HCT116 (cell line): ENCODE measurements around the gene RASL12. TPM values are rescaled to one million over a fixed set of nuclear protein-coding genes. Genes with fewer than 3 reads are reported as not detected.

Experiments used
- ATAC-seq: fragments of 200-7000 bp; cut with Tn5 transposase; 2 replicates; pipeline ENCODE4 v1.9.1; 2020; ENCODE audit warnings: mild to moderate bottlenecking, moderate library complexity
- BruUV-seq: library from RNA; stranded (reverse); fragments of 400-500 nt; replicated peaks from 2 replicates; lab custom pipeline; 2021; lab: Mats Ljungman, UMichigan
- CTCF ChIA-PET: fragments of 300-600 bp; sonication (Branson Sonifier 250); formaldehyde crosslinking; loops from one replicate; lab custom pipeline; 2021; ENCODE audit warnings: antibody characterized with exemption; lab: Charles Lee
- POLR2A ChIA-PET: fragments of 300-600, 350-600 bp; sonication (Branson Sonifier 250); formaldehyde crosslinking; loops from one replicate; lab custom pipeline; 2021; ENCODE audit warnings: antibody characterized with exemption; lab: Charles Lee
- RAD21 ChIA-PET, 2 experiments: fragments of 300-600 bp; sonication (Branson Sonifier 250); formaldehyde crosslinking; loops; one replicate each; lab custom pipeline; 2023; ENCODE audit warnings: low total read pairs in 2 of 2; ENCODE audit not compliant: uncharacterized antibody in 2 of 2, unreplicated experiment in 2 of 2, low non-redundant PET in 1 of 2; lab: Charles Lee
- DNase-seq: peaks from one replicate; pipeline ENCODE4 v3.0.0-alpha.2; 2010; ENCODE audit warnings: low read depth, low spot score
- H2AFZ ChIP-seq: fragments of 200-600 bp; shearing (Covaris generic), sonication (generic); 2 replicates; pipeline ENCODE4 v1.6.1; 2017; ENCODE audit warnings: low read depth, mixed run types, mixed read lengths, antibody characterized with exemption, low read length; ENCODE audit not compliant: poor library complexity, severe bottlenecking
- H3K27ac ChIP-seq: 2 replicates; pipeline ENCODE4 v1.5.1; 2012; ENCODE audit warnings: low read depth, low read length
- H3K27me3 ChIP-seq: fragments of 200-600 bp; sonication (generic); 2 replicates; pipeline ENCODE4 v1.6.1; 2016; ENCODE audit warnings: mixed run types, low read length, mixed read lengths; ENCODE audit not compliant: insufficient read depth
- H3K36me3 ChIP-seq, 2 experiments: fragments of 200-500 bp in 1 of 2; fragments of 200-600 bp in 1 of 2; sonication (Bioruptor generic) in 1 of 2; sonication (generic) in 1 of 2; 2 replicates each; pipeline versions ENCODE4 v1.5.1 to v1.6.1; 2014 to 2016; ENCODE audit warnings: low read length in 2 of 2, inconsistent platforms in 1 of 2, mixed read lengths in 1 of 2, mixed run types in 1 of 2; ENCODE audit not compliant: insufficient read depth in 2 of 2, control insufficient read depth in 1 of 2
- H3K4me1 ChIP-seq, 2 experiments: fragments of 200-600 bp in 1 of 2; sonication (generic) in 1 of 2; 2 replicates each; pipeline versions ENCODE4 v1.5.1 to v1.6.1; 2012 to 2017; ENCODE audit warnings: low read length in 2 of 2, inconsistent platforms in 1 of 2, mild to moderate bottlenecking in 1 of 2, mixed read lengths in 1 of 2, mixed run types in 1 of 2, moderate library complexity in 1 of 2; ENCODE audit not compliant: insufficient read depth in 2 of 2, control insufficient read depth in 1 of 2
- H3K4me2 ChIP-seq: fragments of 200-600 bp; sonication (generic); 2 replicates; pipeline ENCODE4 v1.6.1; 2017; ENCODE audit warnings: mixed run types, low read length, mixed read lengths
- H3K4me3 ChIP-seq, 2 experiments: fragments of 200-600 bp in 1 of 2; sonication (generic) in 1 of 2; replicated peaks in 1 of 2; 2 replicates each; pipeline ENCODE4 v1.5.1; 2011 to 2016; ENCODE audit warnings: low read length in 2 of 2, control low read depth in 1 of 2, low read depth in 1 of 2, mild to moderate bottlenecking in 1 of 2, mixed read lengths in 1 of 2, mixed run types in 1 of 2
- H3K79me2 ChIP-seq: fragments of 200-600 bp; sonication (generic); 2 replicates; pipeline ENCODE4 v1.6.1; 2017; ENCODE audit warnings: mild to moderate bottlenecking, mixed run types, low read length, moderate library complexity, mixed read lengths; ENCODE audit not compliant: insufficient read depth
- H3K9ac ChIP-seq: fragments of 200-600 bp; sonication (generic); 2 replicates; pipeline ENCODE4 v1.6.1; 2016; ENCODE audit warnings: low read length, mixed read lengths
- H3K9me2 ChIP-seq: fragments of 200-600 bp; sonication (generic), shearing (Covaris generic); 2 replicates; pipeline ENCODE4 v1.6.1; 2017; ENCODE audit warnings: mixed run types, mild to moderate bottlenecking, moderate library complexity; ENCODE audit not compliant: insufficient read depth
- H3K9me3 ChIP-seq, 2 experiments: fragments of 200-500 bp in 1 of 2; fragments of 200-600 bp in 1 of 2; sonication (Bioruptor generic) in 1 of 2; sonication (generic) in 1 of 2; 2 replicates each; pipeline ENCODE4 v1.6.1; 2014 to 2017; ENCODE audit warnings: low read length in 2 of 2, mixed read lengths in 2 of 2, inconsistent platforms in 1 of 2, low read depth in 1 of 2, mild to moderate bottlenecking in 1 of 2, mixed run types in 1 of 2, moderate library complexity in 1 of 2; ENCODE audit not compliant: control insufficient read depth in 1 of 2, insufficient read depth in 1 of 2
- H4K20me1 ChIP-seq: fragments of 200-600 bp; sonication (generic), shearing (Covaris generic); 2 replicates; pipeline ENCODE4 v1.6.1; 2017; ENCODE audit warnings: mixed run types, mild to moderate bottlenecking, moderate library complexity; ENCODE audit not compliant: insufficient read depth
- CBX3 ChIP-seq: IDR thresholded peaks from 2 replicates; pipeline ENCODE4 v1.6.1; 2012; ENCODE audit warnings: low read depth
- EGR1 ChIP-seq: IDR thresholded peaks from 2 replicates; pipeline ENCODE4 v1.6.1; 2012; ENCODE audit warnings: low read depth
- MAX ChIP-seq: IDR thresholded peaks from 2 replicates; pipeline ENCODE4 v1.6.1; 2012
- POLR2A ChIP-seq: IDR thresholded peaks from 2 replicates; pipeline ENCODE4 v1.7.0; 2011; ENCODE audit warnings: borderline replicate concordance; ENCODE audit not compliant: insufficient read depth, insufficient read length; ENCODE audit errors: extremely low read depth
- POLR2AphosphoS5 ChIP-seq: IDR thresholded peaks from 2 replicates; pipeline ENCODE4 v1.6.1; 2011; ENCODE audit warnings: mild to moderate bottlenecking, low read depth, low read length, moderate library complexity
- SIN3A ChIP-seq: IDR thresholded peaks from 2 replicates; pipeline ENCODE4 v1.6.1; 2012; ENCODE audit warnings: low read depth
- TCF7L2 ChIP-seq: IDR thresholded peaks from 2 replicates; pipeline ENCODE4 v1.7.0; 2011; ENCODE audit warnings: borderline replicate concordance, inconsistent platforms; ENCODE audit not compliant: insufficient read depth, insufficient read length; ENCODE audit errors: extremely low read depth
- YY1 ChIP-seq: IDR thresholded peaks from 2 replicates; pipeline ENCODE4 v1.6.1; 2011; ENCODE audit warnings: low read length, low read depth, moderate library complexity, mild to moderate bottlenecking; ENCODE audit not compliant: insufficient replicate concordance; ENCODE audit errors: extremely low read depth
- ZFX ChIP-seq: fragments of 450-650 bp; IDR thresholded peaks from 2 replicates; pipeline ENCODE4 v1.6.1; 2017
- intact Hi-C: fragments of 100-400 bp; cut with micrococcal nuclease; formaldehyde crosslinking; loops from 2 replicates; pipeline ENCODE4 v1.10.0; 2022
- total RNA-seq: library from RNA; stranded (reverse); gene quantifications from one replicate; pipeline ENCODE4 v1.2.1, GENCODE V29; 2021; ENCODE audit not compliant: unreplicated experiment

The RASL12 gene
- total RNA-seq, 1 experiment from 2014 or later: 0.25 TPM

GRCh38 chr15:65028921-65029735 lies 38.7 kb downstream of the RASL12 start, which contains the start of gene MTFMT:
Gene MTFMT, minus strand, starts transcription at chr15:65029639. Its CDS starts 26 bp downstream, at chr15:65029613.
- Histone ChIP-seq H3K4me2 (peak within 1 kb of the TSS; percentile 81), H3K9me2 (no peaks in the 10 kb centered on the region), H3K36me3 (peaks cover 19 to 23% of the 10 kb centered on the region in 2 experiments; a peak in 2 of 4 replicates), H4K20me1 (no peaks in the 10 kb centered on the region), H3K79me2 (peaks cover 20% of the 10 kb centered on the region), H3K9me3 (no peaks in the 10 kb centered on the region), H3K27me3 (no peaks in the 10 kb centered on the region), H3K9ac (peak within 1 kb of the TSS; percentile 89), H3K4me1 (peaks cover 7 to 30% of the 10 kb centered on the region in 2 experiments; a peak in 3 of 4 replicates), H2AFZ (peak within 1 kb of the TSS; percentile 4), H3K4me3 (peak within 1 kb of the TSS; percentile 92 to 96), H3K27ac (peak within 1 kb of the TSS; percentile 72)
- no TSS peak for BruUV-seq
- TF ChIP-seq MAX (peak; percentile 43), SIN3A (peak; percentile 67; the same call in 1 of the 2 replicates), POLR2A (peak; percentile 92), YY1 (peak; percentile 38), TCF7L2 (no peak), ZFX (peak; percentile 95), CBX3 (no peak), POLR2AphosphoS5 (peak; percentile 98), EGR1 (peak; percentile 57; the same call in 1 of the 2 replicates)
- intact Hi-C loops: loop anchor here (10.0 kb wide), 1 partner anchor 294 kb away; no protein-coding TSS in a partner anchor
- ChIA-PET CTCF (no interaction called here), RAD21 (no interaction called here), POLR2A (no interaction called here)
- DNase-seq: peak; percentile 53
- peak; percentile 82 for ATAC-seq
